HEK293T (cell line): ENCODE results near the gene GMDS.

Experiments used
- BHLHE40 ChIP-seq: fragments of 450-650 bp; IDR thresholded peaks from 2 replicates; pipeline ENCODE4 v1.6.1; 2016; ENCODE audit warnings: mild to moderate bottlenecking, moderate library complexity, borderline replicate concordance
- FOXK2 ChIP-seq: fragments of 450-650 bp; IDR thresholded peaks from 2 replicates; pipeline ENCODE4 v1.6.1; 2016; ENCODE audit warnings: mild to moderate bottlenecking
- LEF1 ChIP-seq: fragments of 450-650 bp; IDR thresholded peaks from 2 replicates; pipeline ENCODE4 v1.6.1; 2017; ENCODE audit warnings: mild to moderate bottlenecking, borderline replicate concordance
- PKNOX1 ChIP-seq: fragments of 450-650 bp; IDR thresholded peaks from 2 replicates; pipeline ENCODE4 v1.6.1; 2016
- SP1 ChIP-seq: fragments of 450-650 bp; IDR thresholded peaks from 2 replicates; pipeline ENCODE4 v1.6.1; 2017
- SUZ12 ChIP-seq: fragments of 450-650 bp; IDR thresholded peaks from 2 replicates; pipeline ENCODE4 v1.6.1; 2016; ENCODE audit warnings: mild to moderate bottlenecking
- ZNF384 ChIP-seq: fragments of 450-650 bp; IDR thresholded peaks from 2 replicates; pipeline ENCODE4 v1.6.1; 2016

GRCh38 chr6:1929931-1930330 lies 315.5 kb downstream of the GMDS start:
- TF ChIP-seq SUZ12 (no peak), PKNOX1 (no peak), BHLHE40 (no peak), LEF1 (no peak), SP1 (no peak), FOXK2 (no peak), ZNF384 (no peak)
